ENCODE data around the gene TET3.

TET3 gene

GRCh38 chr2:73987948-73988700 is 3.4 kb downstream of the TET3 start:
- no peak for DNase-seq

DNA sequence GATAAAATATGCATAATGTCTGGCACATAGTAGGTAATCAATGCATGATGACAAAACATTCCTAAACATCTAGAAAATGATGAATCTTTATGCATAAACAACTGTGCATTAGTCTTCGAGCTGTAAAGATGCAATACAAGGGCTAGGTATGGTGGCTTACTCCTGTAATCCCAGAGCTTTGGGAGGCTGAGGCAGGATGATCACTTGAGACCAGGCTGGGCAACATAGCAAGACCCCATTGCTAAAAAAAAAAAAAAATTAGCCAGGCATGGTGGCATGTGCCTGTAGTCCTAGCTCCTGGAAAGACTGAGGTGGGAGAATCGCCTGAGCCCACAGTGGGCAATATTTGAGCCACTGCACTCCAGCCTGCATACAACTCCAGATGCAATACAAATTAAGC is 5.3 kb downstream of the TET3 start:
- DNase-seq: no peak

DNA sequence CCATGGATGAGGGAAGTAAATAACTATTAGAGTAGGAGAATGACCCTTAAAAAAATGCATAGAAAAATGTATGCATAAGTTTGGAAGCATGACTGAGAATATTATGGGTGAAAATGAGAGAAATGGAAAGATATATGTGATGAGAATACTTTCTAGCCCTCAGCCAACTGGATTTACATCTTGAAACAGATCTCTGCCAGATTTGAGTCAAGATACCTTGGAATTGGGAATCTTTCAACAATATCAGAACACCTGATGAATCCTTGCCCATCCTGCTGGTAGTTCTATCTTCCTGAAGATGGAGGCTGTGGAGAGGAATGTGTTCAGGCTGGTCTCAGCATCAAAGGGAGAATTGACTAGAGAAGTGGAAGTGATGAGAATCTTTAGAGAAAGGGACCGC is 5.8 kb downstream of the TET3 start:
- DNase-seq: no peak

GRCh38 chr2:73992036-73992435 is 7.3 kb downstream of the TET3 start:
- DNase-seq: no peak

GRCh38 chr2:73993376-73993775 is 8.7 kb downstream of the TET3 start:
- DNase-seq: no peak

DNA sequence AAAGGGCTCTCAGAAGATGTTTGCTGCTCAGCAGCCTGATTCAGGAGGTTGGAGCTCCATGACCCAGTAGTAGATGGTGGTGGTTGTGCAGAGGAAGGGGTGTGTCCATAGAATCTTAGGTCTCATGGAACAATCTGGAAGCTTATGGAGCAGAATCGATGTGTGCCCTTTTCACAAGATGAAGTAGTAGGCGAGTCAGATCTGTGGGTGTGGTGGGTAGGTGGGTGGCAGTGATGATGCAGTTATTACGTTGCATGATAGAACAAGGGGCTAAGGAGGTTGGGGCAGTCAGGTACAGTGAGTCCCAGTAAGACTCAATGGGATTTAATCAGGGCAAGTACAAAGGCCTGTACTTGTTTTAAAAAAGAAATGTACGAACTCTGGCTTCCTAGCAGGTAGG is 9.1 kb downstream of the TET3 start:
- no peak for DNase-seq

- DNase-seq: no peak
These were observed 9.6 kb downstream of the TET3 start for GRCh38 chr2:73994178-73994831.

DNA sequence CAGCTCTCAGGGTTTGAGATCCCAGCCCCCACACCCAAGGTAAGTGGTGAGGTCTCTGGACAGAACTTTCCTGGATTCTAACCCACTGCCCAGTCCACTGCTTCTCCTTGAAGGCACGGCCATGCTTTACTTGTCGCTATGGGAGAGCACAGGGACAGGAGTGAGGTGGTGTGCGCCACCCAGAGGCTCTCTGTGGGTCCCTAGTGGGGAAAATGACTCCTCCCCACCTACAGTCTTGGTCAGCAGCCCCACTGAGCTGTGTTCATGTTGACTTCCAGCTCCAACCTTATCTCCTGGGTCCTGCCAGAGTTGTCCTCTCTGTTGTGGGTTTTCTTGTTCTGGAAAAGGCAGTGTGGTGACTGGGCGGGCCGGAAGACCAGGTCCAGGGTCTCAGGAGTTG is 11.1 kb downstream of the TET3 start:
- DNase-seq: no peak

GRCh38 chr2:73997813-73998212 is 13.1 kb downstream of the TET3 start:
- no peak for DNase-seq

DNA sequence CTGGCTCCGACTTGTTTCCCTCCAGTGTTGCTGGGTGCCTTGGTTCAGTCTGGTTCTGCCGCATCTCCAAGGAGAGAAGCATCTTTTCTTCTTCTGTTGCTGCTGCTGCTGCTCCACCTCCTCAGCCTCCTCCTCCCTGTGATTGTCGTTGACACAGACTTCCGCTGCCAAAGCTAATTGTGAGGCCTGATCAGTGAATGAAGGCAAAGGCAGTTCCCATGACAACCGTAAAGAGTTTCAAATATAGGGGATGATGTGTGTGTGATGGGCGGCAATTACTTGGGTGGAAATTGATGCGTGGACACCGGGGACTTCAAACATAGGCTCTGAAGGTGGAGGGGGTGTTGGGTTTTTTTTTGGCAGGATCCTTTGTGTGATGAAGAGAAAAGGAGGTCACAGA is 13.7 kb downstream of the TET3 start:
- DNase-seq: no peak

- no peak for DNase-seq
These were observed 14.2 kb downstream of the TET3 start for GRCh38 chr2:73998933-73999332.

- no peak for DNase-seq
These were observed 15.3 kb downstream of the TET3 start for GRCh38 chr2:73999881-74000597.

GRCh38 chr2:74000666-74001065 is 16.0 kb downstream of the TET3 start:
- no peak for DNase-seq

DNA sequence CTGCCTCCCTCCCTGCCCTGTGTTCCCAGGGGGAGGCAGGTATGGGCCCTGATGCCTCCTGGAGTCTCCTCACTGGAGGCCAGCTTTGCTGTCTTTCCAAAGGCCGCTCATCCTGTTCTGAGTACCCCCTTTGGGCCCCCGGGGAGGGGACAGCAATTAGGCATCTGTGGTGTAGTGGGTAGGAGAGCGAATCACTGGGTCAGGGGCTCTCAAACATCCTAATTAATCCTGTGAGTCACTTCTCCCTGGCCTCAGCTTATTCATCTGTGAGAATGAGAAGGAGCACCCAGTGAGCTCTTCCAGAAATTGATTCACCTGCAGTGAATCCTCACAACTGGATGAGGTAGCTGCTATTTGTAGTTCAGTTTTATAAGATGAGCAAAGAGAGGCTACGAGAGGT is 16.4 kb downstream of the TET3 start:
- DNase-seq: no peak

DNA sequence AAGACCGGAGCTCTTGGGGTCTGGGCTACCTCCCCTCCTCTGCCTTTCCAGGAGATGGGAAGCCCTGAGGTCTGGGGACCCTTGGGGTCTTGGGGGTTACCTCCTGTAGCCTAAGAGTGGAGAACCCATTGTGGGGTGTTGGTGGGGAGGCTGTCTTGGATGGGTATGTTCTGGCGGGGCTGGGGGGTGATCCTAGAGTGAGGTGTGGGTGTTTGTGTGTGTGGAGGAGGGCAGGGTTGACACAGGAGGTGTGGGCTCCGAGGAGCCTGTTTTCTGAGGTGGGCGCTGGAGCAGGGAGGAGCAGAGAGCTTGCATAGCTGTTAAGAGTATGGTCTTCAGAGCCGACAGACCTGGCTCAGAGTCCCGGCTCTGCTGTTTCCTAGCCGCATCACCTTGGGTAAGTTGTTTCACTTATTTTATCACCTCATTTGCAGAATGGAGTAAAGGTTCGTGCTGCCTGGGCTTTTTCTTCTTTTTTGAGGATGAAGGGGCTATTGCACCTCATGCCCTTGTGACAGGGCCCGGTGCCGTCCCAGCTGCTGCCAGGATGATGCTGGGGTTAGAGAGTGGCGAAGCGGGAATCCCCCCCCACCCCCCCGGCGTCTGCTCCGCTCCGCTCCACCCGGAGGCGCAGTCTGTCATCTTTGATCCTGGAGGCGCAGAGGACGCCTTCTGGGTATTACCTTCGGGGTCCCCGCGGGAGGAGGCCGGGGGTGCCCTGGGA is 17.2 kb downstream of the TET3 start:
- no peak for DNase-seq

GRCh38 chr2:74002505-74003421 is 18.1 kb downstream of the TET3 start:
- peak in 1 of 2 experiments; percentile 20 for DNase-seq

DNA sequence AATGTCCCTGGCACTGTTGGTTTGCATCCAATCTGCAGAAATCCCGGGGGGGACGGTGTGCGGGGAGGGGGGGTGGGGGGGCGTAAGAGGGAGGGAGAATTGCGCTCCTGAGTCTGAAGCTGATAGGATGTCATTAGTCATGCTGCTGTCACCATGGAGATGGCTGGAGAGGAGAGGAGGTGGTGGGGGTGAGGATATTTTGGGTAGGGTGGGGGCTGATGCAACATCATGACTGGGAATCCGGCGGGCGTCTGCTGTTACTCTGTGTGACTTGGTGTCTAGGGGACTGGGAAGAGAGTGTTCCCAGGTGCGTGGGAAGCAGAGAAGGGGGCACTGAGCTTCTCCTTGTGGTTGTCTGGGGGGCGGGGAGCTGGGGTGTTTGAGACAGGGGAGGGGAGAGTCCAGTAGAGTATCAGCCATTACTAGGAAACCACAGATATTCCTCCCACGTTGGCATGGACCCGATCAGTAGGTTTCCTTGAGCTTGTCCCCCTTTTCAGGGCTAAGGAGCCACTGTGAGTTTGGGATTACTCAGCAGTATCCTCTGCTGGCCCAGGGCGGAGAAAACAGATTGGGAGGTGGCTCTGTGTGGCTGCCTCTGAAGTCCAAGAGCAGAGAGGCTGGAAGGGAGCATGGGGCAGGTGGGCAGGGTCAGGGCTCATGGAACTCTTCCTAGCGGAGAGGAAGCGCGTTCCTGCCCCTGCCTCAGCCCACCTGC is 18.9 kb downstream of the TET3 start:
- DNase-seq: peak in 1 of 2 experiments; percentile 5

- peak; percentile 31 to 60 for DNase-seq
These were observed 19.8 kb downstream of the TET3 start for GRCh38 chr2:74004212-74005182.

DNA sequence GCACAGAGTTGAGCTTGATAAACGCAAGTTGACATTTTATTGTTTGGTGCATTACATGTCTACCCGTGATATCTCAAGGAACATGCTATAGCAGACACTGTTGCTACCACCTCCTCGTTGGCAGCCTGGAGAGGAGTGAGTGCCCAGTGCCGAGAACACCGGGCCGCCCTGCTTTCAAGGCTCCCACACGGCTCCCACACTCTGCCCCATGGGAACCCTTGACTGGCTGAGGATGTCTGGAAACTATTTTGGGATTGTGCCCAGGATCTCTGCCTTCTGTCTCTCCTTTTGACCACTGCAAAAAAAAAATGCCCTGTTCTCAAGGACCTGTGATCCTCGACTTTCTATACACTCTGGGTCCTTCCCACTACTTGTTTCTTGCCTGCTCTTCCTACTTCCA is 21.1 kb downstream of the TET3 start:
- no peak for DNase-seq

GRCh38 chr2:74006459-74006858 is 21.7 kb downstream of the TET3 start:
- DNase-seq: no peak
